Measurements from ENCODE around the gene THRAP3. TPM values are rescaled to one million over a fixed set of nuclear protein-coding genes. Genes with fewer than 3 reads are reported as not detected.

Gene THRAP3
- total and polyA plus RNA-seq, 2 experiments from 2014 or later: 127 to 161 TPM

- peaks cover 13% of the 10 kb centered on the region for H3K4me1 Mint-ChIP-seq
- Histone ChIP-seq H4K20me1 (replicated peaks; ENCODE audit: insufficient read depth) (peaks cover 12% of the 10 kb centered on the region), H3K4me3 (no peak overlapping the region), H3K36me3 (ENCODE audit: insufficient read depth) (peaks cover 25% of the 10 kb centered on the region), H3K4me2 (no peak overlapping the region), H3K9me2 (ENCODE audit: insufficient read depth) (no peaks in the 10 kb centered on the region), H3F3A (replicated peaks; ENCODE audit: low read depth) (peaks cover 16% of the 10 kb centered on the region), H2AFZ (no peak overlapping the region), H3K79me2 (replicated peaks; ENCODE audit: insufficient read depth) (0 out of 2 replicates have a peak, but pooled peaks cover 4% of the 10 kb centered on the region), H3K27ac (ENCODE audit: low read depth) (peak overlapping the region; percentile 55; the same call in 1 of the 2 replicates), H3K27me3 (ENCODE audit: insufficient read depth) (no peaks in the 10 kb centered on the region), H3K4me1 (ENCODE audit: insufficient read depth) (peaks cover 12% of the 10 kb centered on the region)
- DNase-seq (ENCODE audit: low spot score) (no peak), ATAC-seq (no peak)
- H3K27me3 Mint-ChIP-seq (ENCODE audit: insufficient read depth, low read depth, poor library complexity): peaks cover 17% of the 10 kb centered on the region
- no peaks in the 10 kb centered on the region for H3K9me3 Mint-ChIP-seq
- no peak overlapping the region for H3K27ac Mint-ChIP-seq
- TF ChIP-seq CTCF (conservative IDR thresholded peaks at IDR 0.05; ENCODE audit: low read depth in 2 of 2): no peak
- no peak for TF ChIP-seq JUNB (IDR thresholded peaks at IDR 0.05; ENCODE audit: unreplicated experiment)
- TF ChIP-seq NANOG (IDR thresholded peaks at IDR 0.05; ENCODE audit: borderline replicate concordance): no peak
- no peak for TF ChIP-seq STAT1 (IDR thresholded peaks at IDR 0.05; ENCODE audit: unreplicated experiment)
- no peak for TF ChIP-seq ZNF114 (CRISPR knock-in tag; IDR thresholded peaks at IDR 0.05)
- H3K36me3 Mint-ChIP-seq (ENCODE audit: low read depth): peaks cover 65% of the 10 kb centered on the region
- no peak overlapping the region for H3K4me3 Mint-ChIP-seq
Measured at GRCh38 chr1:36304521-36304920, 80.3 kb downstream of the THRAP3 start.

- peak overlapping the region; percentile 81 for H3K4me2 ChIP-seq
- H3K27me3 Mint-ChIP-seq (ENCODE audit: insufficient read depth, low read depth, poor library complexity): peaks cover 14% of the 10 kb centered on the region
- TF ChIP-seq ETS1 (IDR thresholded peaks at IDR 0.05) (no peak), POLR2AphosphoS5 (IDR thresholded peaks at IDR 0.05; ENCODE audit: low read depth) (no peak), CTCF (conservative IDR thresholded peaks at IDR 0.05; ENCODE audit: low read depth in 2 of 2) (no peak), ZNF114 (CRISPR knock-in tag; IDR thresholded peaks at IDR 0.05) (no peak), EZH2phosphoT487 (IDR thresholded peaks at IDR 0.05; ENCODE audit: unreplicated experiment) (no peak), NANOG (IDR thresholded peaks at IDR 0.05; ENCODE audit: borderline replicate concordance) (no peak), REST (IDR thresholded peaks at IDR 0.05; ENCODE audit: unreplicated experiment) (no peak), EZH2 (IDR thresholded peaks at IDR 0.05; ENCODE audit: low read depth, unreplicated experiment) (no peak), ZNF331 (CRISPR knock-in tag; IDR thresholded peaks at IDR 0.05; ENCODE audit: low read depth) (no peak)
Measured at GRCh38 chr1:36304970-36305914, 81.0 kb downstream of the THRAP3 start.

More at GRCh38 chr1:36304970-36305914, 81.0 kb downstream of the THRAP3 start:
- peaks cover 60% of the 10 kb centered on the region for H3K36me3 Mint-ChIP-seq (ENCODE audit: low read depth)
- H3K4me3 Mint-ChIP-seq: peak overlapping the region; percentile 93
- Histone ChIP-seq H3K4me3 (peak overlapping the region; percentile 76), H3F3A (replicated peaks; ENCODE audit: low read depth) (peaks cover 16% of the 10 kb centered on the region), H3K27me3 (ENCODE audit: insufficient read depth) (no peaks in the 10 kb centered on the region), H3K79me2 (replicated peaks; ENCODE audit: insufficient read depth) (0 out of 2 replicates have a peak, but pooled peaks cover 4% of the 10 kb centered on the region), H4K20me1 (replicated peaks; ENCODE audit: insufficient read depth) (peaks cover 12% of the 10 kb centered on the region), H3K4me1 (ENCODE audit: insufficient read depth) (peaks cover 12% of the 10 kb centered on the region), H3K36me3 (ENCODE audit: insufficient read depth) (peaks cover 25% of the 10 kb centered on the region), H2AFZ (no peak overlapping the region), H3K9me2 (ENCODE audit: insufficient read depth) (no peaks in the 10 kb centered on the region), H3K27ac (ENCODE audit: low read depth) (peak overlapping the region; percentile 93)
- peaks cover 13% of the 10 kb centered on the region for H3K4me1 Mint-ChIP-seq
- no peak for ATAC-seq
- no peaks in the 10 kb centered on the region for H3K9me3 Mint-ChIP-seq
- DNase-seq (ENCODE audit: low spot score): peak; percentile 24
- H3K27ac Mint-ChIP-seq: peak overlapping the region; percentile 84
